Type B pancreatic cell (in vitro differentiated cells): Measurements from ENCODE around the gene NACA. TPM values are rescaled to one million over a fixed set of nuclear protein-coding genes. Genes with fewer than 3 reads are reported as not detected.

Experiments
- DNase-seq: peaks from one replicate; pipeline ENCODE4 v3.0.0; 2021; ENCODE audit warnings: mixed read lengths; ENCODE audit not compliant: unreplicated experiment; ENCODE audit errors: extremely low spot score
- H3K27ac Mint-ChIP-seq: 2 replicates; pipeline ENCODE4 v1.8.0; 2021; ENCODE audit warnings: mild to moderate bottlenecking, mixed read lengths
- H3K27me3 Mint-ChIP-seq: 2 replicates; pipeline ENCODE4 v1.8.0; 2021; ENCODE audit warnings: mixed read lengths
- H3K36me3 Mint-ChIP-seq: 2 replicates; pipeline ENCODE4 v1.8.0; 2021; ENCODE audit warnings: mixed read lengths
- H3K4me1 Mint-ChIP-seq: one replicate; pipeline ENCODE4 v1.8.0; 2021; ENCODE audit warnings: mixed read lengths; ENCODE audit not compliant: unreplicated experiment
- H3K4me3 Mint-ChIP-seq: 2 replicates; pipeline ENCODE4 v1.8.0; 2021; ENCODE audit warnings: mild to moderate bottlenecking, mixed read lengths
- H3K9me3 Mint-ChIP-seq: 2 replicates; pipeline ENCODE4 v1.8.0; 2021; ENCODE audit warnings: mixed read lengths
- CTCF ChIP-seq: fragments of 200-600 bp; sonication (generic); conservative IDR thresholded peaks from 2 replicates; pipeline ENCODE4 v1.5.0; 2021; ENCODE audit warnings: antibody characterized with exemption, mild to moderate bottlenecking
- total RNA-seq: library from RNA; stranded (reverse); gene quantifications from 2 replicates; pipeline ENCODE4 v1.2.1, GENCODE V29; 2021; ENCODE audit warnings: low replicate concordance

Gene NACA
- total RNA-seq, 1 donor from 2014 or later: 997 TPM

DNA sequence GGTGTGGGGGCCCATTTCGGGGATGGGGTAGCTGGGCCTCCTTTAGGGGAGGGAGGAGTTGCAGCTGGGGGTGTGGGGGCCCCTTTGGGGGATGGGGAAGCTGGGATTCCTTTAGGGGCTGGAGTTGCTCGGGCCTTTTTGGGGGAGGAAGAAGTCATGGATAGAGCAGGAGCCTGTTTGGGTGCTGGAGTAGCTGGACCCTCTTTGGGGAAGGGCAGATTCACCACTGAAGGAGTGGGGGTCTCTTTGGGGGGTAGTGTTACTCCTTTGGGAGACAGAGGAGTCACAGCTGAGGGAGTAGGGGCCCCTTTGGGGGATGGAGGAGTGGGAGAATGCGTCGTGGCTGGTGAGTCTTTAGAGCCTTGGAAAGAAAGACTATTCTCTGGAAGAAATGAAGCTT lies 6.5 kb downstream of the NACA start:
- Mint-ChIP-seq H3K4me3 (peak overlapping the region; percentile 59), H3K9me3 (no peaks in the 10 kb centered on the region), H3K27me3 (no peaks in the 10 kb centered on the region), H3K27ac (peak overlapping the region; percentile 98), H3K4me1 (peaks cover 64% of the 10 kb centered on the region), H3K36me3 (peaks cover 66% of the 10 kb centered on the region)
- TF ChIP-seq CTCF: no peak
- DNase-seq: no peak

- no peaks in the 10 kb centered on the region for H3K9me3 Mint-ChIP-seq
- H3K27me3 Mint-ChIP-seq: no peaks in the 10 kb centered on the region
- no peak overlapping the region for H3K4me3 Mint-ChIP-seq
- peaks cover 70% of the 10 kb centered on the region for H3K36me3 Mint-ChIP-seq
- DNase-seq: no peak
- peaks cover 60% of the 10 kb centered on the region for H3K4me1 Mint-ChIP-seq
- no peak overlapping the region for H3K27ac Mint-ChIP-seq
- TF ChIP-seq CTCF: no peak
Observed at GRCh38 chr12:56718149-56718548, 7.0 kb downstream of the NACA start.

DNA sequence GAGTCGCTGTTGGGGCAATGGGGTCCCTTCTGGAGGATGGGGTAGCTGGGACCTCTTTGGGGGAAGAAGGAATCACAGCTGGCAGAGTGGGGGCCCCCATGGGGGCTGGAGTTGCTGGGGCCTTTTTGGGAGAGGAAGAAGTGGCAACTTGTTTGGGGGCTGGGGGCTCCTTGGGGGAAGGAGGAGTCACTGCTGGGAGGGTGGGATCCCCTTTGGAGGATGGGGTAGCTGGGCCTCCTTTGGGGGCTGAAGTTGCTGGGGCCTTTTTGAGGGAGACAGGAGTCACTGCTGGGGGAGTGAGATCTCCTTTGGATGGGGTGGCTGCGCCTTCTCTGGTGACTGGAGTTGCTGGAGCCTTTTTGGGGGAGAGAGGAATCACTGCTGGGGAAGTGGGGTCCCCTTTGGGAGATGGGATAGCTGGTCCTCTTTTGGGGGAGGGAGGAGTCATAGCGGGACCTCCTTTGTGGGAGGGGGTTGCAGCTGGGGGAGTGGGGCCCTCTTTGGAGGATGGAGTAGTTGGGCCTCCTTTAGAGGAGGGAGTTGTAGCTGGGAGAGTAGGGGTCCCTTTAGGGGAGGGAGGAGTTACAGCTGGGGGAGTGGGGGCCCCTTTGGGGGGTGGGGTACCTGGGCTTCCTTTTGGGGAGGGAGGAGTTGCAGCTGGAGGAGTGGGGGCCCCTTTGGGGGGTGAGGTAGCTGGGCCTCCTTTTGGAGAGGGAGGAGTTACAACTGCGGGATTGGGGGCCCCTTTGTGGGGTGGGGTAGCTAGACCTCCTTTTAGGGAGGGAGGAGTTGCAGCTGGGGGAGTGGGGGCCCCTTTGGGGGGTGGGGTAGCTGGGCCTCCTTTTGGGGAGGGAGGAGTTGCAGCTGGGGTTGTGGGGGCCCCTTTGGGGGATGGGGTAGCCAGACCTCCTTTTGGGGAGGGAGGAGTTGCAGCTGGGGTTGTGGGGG lies 7.9 kb downstream of the NACA start:
- no peaks in the 10 kb centered on the region for H3K27me3 Mint-ChIP-seq
- H3K36me3 Mint-ChIP-seq: peaks cover 73% of the 10 kb centered on the region
- no peaks in the 10 kb centered on the region for H3K9me3 Mint-ChIP-seq
- no peak overlapping the region for H3K27ac Mint-ChIP-seq
- no peak overlapping the region for H3K4me3 Mint-ChIP-seq
- DNase-seq: no peak
- no peak for TF ChIP-seq CTCF
- peaks cover 54% of the 10 kb centered on the region for H3K4me1 Mint-ChIP-seq

- Mint-ChIP-seq H3K27me3 (no peaks in the 10 kb centered on the region), H3K36me3 (peaks cover 70% of the 10 kb centered on the region), H3K9me3 (no peaks in the 10 kb centered on the region), H3K4me1 (peaks cover 46% of the 10 kb centered on the region), H3K27ac (peak overlapping the region; percentile 78), H3K4me3 (peak overlapping the region; percentile 25)
- TF ChIP-seq CTCF: no peak
- no peak for DNase-seq
Observed at GRCh38 chr12:56716458-56716857, 8.6 kb downstream of the NACA start.

DNA sequence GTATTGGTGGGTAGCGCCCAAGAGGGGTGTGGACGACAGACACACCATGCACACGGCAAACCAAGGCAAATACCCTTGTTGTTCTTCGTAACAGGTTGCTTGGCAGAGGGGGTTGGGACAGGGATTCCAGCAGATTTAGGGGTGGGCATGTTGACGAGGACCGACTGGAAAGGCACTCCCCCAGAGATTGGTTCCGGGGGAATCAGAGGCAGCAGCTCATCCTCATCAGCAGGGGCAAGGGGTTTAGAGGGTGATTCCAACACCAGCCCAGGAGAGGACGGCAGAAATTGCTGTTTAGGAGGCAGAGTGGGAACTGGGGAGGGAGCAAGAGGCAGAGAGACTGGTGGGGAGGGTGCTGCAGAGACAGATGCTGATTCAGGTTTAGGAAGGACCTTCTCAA lies 9.3 kb downstream of the NACA start:
- H3K36me3 Mint-ChIP-seq: peaks cover 70% of the 10 kb centered on the region
- peak overlapping the region; percentile 25 for H3K4me3 Mint-ChIP-seq
- no peak for TF ChIP-seq CTCF
- H3K27me3 Mint-ChIP-seq: no peaks in the 10 kb centered on the region
- peaks cover 44% of the 10 kb centered on the region for H3K4me1 Mint-ChIP-seq
- H3K27ac Mint-ChIP-seq: peak overlapping the region; percentile 78
- DNase-seq: no peak
- H3K9me3 Mint-ChIP-seq: no peaks in the 10 kb centered on the region
